GM19240 (cell line): ENCODE measurements around the gene STRA6.

Experiments used
- DNase-seq: peaks from one replicate; pipeline ENCODE4 v3.0.0; 2011; ENCODE audit warnings: low spot score; ENCODE audit not compliant: insufficient read length

STRA6 gene

DNA sequence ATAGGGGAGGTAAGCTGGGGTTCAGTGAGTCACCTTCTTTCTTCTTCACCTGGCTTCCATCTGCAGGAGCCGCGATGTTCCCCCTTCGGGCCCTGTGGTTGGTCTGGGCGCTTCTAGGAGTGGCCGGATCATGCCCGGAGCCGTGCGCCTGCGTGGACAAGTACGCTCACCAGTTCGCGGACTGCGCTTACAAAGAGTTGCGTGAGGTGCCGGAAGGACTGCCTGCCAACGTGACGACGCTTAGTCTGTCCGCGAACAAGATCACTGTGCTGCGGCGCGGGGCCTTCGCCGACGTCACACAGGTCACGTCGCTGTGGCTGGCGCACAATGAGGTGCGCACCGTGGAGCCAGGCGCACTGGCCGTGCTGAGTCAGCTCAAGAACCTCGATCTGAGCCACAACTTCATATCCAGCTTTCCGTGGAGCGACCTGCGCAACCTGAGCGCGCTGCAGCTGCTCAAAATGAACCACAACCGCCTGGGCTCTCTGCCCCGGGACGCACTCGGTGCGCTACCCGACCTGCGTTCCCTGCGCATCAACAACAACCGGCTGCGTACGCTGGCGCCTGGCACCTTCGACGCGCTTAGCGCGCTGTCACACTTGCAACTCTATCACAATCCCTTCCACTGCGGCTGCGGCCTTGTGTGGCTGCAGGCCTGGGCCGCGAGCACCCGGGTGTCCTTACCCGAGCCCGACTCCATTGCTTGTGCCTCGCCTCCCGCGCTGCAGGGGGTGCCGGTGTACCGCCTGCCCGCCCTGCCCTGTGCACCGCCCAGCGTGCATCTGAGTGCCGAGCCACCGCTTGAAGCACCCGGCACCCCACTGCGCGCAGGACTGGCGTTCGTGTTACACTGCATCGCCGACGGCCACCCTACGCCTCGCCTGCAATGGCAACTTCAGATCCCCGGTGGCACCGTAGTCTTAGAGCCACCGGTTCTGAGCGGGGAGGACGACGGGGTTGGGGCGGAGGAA lies 69.6 kb downstream of the STRA6 start:
- DNase-seq = no peak

DNA sequence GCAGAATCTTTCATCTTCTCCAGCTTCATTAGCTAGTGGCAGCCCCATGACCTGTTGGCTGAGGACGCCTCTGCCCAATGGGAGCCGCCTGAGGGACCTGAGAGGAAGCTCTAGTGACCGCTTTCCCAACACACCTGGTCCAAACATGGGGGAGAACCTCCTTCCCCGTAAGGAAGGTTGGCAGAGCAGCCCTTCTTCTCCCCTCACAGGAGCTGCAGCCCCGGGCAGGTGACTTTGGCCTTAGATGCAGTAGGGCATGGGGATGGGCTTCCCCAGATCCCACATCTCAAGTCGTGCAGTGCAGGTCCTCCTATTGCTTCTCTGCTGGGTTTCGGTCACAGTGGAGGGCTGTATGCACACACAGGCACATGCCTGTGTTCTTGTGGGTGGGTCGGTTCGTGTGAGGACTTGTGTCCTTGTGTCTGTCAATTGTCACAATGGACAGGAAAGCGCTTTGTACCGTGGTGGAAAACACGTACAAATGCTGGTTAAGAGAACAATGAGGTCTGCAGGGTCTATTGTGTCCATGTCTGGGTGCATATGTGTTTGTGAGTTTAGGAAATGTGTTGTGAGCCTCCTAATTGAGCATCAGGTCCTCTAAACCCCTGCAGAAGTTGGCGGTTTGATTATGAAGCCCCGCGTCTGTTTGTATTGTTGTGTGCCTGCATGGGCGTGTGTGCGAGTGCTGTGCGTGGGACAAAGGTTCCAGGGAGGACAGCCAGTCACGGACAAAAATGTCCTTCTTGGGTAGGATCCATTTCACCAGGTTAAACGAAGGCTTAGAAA lies 70.8 kb downstream of the STRA6 start:
- no peak for DNase-seq

DNA sequence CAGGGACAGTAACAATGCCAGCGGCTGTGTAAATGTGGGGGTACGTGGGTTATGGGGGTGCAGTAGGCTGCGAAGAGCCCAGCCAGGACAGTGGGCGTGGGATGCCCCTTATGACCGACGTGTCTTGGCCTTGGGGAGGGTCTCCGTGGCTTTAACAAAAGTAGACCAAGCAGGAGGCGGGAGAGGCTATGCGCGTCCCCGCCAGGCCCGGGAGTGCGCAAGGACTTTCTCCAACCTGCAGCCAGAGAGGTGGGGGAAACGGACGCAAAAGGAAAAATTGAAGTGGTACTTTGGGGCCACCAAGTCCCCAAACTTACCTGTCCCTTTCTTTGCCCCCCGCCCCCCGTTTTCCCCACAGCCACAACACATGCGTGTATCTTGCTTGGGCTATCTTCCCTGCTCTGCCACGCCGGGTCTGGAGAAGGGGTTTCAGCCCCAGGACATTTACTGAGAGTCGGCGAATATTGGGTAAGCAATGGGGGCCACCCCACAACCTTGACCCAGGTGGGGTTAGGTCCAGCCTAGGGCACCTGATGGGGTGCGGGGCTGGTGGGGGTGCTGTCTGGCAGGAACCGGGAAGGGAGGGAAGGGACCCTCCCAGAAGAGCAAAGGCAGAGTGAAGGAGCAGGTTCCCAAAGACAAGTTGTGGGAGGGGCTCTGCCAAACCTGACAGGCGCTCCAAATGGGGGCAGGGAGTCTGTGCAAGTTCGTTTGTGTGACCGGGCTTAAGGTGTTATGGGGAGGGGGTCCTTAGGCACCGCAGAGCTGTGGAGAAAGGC lies 71.5 kb downstream of the STRA6 start:
- no peak for DNase-seq

DNA sequence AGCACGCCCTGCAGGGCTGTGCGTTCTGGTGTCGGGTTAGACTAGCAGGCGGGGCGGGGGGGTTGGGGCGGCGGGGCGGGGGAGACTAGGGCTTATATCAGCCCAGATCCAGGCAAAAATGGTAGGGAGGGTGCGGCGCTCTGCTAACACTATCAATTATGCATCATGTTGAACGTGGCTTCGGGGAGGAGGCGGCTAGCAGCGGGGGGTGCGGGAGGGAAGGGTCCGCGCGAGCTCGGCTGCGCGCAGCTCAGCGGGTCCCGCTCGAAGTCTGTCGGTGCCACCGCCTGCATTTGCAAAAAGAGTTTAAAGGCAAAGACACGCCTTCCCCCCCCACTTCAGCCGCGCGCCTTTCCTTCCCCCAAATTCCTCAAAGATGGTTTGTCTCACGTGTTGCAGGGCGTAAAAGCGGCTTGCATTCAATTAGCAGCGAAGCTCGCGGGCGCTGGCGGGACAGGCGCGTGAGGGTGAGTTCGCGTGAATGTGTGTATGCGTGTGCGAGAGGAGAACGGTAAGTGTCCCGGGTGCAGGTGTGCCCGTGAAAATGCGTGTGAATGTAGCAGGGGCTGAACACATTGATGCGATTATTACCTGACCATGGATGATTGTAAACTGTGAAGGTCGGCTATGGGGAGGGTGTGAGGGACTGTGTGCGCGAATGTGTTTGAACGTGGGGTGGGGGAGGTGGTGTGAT lies 72.3 kb downstream of the STRA6 start, which contains the start of gene ISLR2:
Gene ISLR2, plus strand, starts transcription at position 432 of the 694 bp plus-strand sequence. CDS start 2,169 bp downstream, outside the sequence.
- DNase-seq = no peak

DNA sequence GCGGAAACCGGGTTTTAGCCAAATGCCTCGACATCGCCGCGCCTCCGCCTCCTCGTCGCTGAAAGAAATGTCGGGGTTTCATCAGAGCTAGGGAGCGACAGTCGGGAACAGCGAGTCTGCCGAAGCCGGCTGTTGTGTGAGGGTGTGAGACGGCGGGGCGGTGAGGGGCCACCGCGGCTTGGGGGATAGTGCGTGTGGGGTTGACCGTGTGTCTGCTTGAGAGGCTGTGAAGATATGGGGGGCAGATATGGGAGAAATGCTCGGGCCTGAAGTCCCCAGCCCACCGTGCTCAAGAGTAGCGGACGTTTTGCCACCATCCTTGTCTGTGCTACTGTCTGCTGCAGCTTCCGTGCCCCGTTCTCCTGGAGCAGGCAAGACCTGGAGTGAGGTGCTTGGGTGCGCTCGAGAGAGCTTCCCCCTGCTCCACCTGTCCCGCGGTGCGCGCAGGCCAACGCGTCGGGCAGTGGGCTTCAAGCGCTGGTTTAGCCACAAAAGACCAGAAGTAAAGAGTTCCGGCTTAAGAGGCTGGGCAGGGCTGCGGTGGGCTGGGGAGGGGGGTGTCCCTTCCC lies 72.9 kb downstream of the STRA6 start:
- no peak for DNase-seq
